Suprapubic skin (tissue), 3 donors: ENCODE measurements around the gene TRUB2.

ENCODE experiments used
- CTCF ChIP-seq, 2 donors: fragments of 200-600 bp in 1 of 2; fragments of 450-650 bp in 1 of 2; sonication (generic) in 1 of 2; IDR thresholded peaks; one replicate each; pipeline ENCODE4 v1.5.1; 2016 to 2019; ENCODE audit warnings: antibody characterized with exemption in 2 of 2, mild to moderate bottlenecking in 1 of 2, moderate library complexity in 1 of 2
- EP300 ChIP-seq: sonication (generic); formaldehyde crosslinking; IDR thresholded peaks from one replicate; pipeline ENCODE4 v1.6.1; 2017; ENCODE audit warnings: antibody characterized with exemption

- TF ChIP-seq EP300, result no peak
- TF ChIP-seq CTCF (IDR thresholded peaks at IDR 0.05), result no peak
Observed at GRCh38 chr9:128293091-128293490, 29.2 kb downstream of the TRUB2 start.
